ENCODE measurements around the gene GOLGA6A.

GRCh38 chr15:74109713-74110112 lies 27.4 kb upstream of the GOLGA6A start:
- TF ChIP-seq POLR2A (IDR thresholded peaks at IDR 0.05; ENCODE audit: low read length) (no peak), GATA1 (IDR thresholded peaks at IDR 0.05; ENCODE audit: low read depth, low read length) (no peak)

All from erythroblast (primary cell).